ELF-1 (cell line): ENCODE results near the gene ITIH3.

Experiments used
- DNase-seq: peaks from one replicate; pipeline ENCODE4 v3.0.0-alpha.2; 2016; ENCODE audit warnings: low read depth, low spot score

ITIH3 gene

DNA sequence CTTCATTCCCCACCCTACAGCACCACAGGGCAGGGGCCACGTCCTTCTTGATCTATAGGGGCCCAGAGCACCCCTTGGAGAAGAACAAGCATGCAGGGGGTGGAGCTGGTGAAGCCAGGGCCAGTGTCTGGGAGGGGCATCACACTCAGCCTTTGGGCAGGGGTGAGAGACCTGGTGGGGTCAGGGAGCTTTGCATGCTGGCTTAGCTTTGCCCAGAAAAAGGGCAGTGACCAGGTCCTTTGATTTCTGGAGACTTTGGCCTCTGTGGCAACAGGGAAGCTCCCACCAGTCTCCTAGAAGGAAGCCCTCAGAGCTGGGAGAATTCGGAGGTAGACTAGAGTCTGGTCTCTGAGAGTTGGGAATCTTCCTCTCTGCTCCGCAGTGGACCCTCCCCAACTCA is 34.9 kb downstream of the ITIH3 start:
- DNase-seq = no peak

GRCh38 chr3:52829906-52830463 is 35.4 kb downstream of the ITIH3 start:
- no peak for DNase-seq

- DNase-seq = peak; percentile 23
Observed at GRCh38 chr3:52830535-52831258, 36.1 kb downstream of the ITIH3 start, which contains the start of gene ITIH4. Gene ITIH4 (minus strand): TSS chr3:52830672. CDS start chr3:52830642, 30 bp downstream.

- peak; percentile 19 for DNase-seq
Observed at GRCh38 chr3:52831500-52832301, 37.1 kb downstream of the ITIH3 start.

GRCh38 chr3:52833202-52833601 is 38.6 kb downstream of the ITIH3 start:
- no peak for DNase-seq

DNA sequence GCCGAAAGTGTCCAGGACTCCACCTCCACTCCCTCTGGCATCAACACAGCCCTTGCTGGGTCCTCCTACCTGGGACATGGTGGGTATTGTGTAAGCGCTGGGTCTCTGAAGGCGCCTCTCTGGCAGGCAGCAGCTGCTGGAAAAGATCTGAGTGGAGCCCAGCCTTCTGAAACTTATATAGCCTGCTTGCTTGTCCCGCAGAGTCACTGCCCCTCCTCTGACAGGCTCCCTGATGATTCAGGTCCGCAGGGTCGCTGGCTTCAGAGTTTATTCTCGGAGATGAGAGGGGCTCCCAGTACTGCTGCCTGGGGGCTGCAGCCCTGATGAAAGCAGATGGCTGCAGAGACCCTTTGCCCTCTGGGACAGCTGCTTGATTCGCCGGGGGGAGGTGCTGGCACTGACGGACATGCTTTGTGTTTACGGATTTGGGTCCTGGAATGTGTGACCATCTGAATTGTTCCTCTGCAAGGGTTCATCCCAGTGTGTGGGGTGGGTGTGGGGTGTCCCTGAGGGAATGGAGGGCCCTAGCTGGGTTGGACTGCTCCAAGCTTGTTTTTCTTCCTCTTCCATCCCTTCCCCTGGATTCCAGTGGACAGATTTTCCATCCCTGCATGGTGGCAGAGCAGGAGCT is 40.4 kb downstream of the ITIH3 start, which contains the start of gene MUSTN1:
Gene MUSTN1 (minus strand): TSS at position 149 of the 631 bp plus-strand sequence. CDS start 71 bp downstream, at position 78.
- peak; percentile 92 for DNase-seq

DNA sequence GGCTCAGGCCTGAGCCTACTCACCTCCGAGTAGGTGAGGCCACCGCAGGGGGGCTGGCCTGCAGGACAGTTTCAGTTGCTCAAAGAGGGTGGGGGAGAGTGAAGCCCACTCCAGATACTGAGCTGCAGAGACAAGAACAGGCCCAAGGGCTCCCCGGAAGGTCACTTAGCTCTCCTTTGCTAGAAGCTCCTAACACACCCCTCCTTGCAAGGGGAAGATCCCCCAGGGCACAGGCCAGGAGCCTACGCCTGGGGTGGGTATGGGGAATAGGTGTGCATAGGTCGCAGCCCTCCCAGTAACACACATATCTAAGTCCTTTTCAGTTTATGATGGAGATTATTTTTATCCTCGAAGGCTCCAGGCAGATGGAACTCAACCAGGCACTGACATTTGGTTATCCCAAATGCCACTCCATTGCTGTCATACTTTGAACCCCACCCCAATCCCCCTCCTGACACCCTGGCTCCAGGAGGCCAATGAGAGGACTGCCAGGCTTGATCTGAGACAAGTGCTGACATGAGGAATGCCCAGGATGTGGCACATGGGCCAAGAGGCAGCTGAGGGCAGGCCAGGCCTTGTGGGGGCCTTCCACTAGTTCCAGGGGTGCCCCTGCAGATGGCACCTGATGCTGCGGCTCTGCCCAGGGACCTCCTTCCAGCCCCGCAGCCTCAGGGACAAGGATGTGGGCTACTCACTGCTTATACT is 41.3 kb downstream of the ITIH3 start:
- DNase-seq = no peak

DNA sequence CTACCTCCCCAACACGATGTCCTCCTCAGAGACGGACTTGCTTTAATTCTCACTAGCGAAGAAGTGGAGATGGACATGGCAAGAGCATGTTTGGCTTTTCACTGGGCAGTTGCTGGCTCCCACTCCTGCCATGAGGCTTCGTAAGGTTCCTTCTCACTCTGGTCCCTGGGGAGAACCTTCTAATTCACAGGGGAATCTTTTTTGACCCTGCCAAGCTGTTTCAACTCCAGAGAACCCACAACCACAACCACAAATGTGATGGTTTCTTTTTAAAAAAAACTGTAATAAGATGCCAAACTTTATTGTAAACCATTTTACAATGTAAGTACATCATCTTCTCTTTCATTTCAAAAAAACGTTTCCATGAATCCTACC is 41.9 kb downstream of the ITIH3 start:
- DNase-seq = no peak

GRCh38 chr3:52836986-52837385 is 42.4 kb downstream of the ITIH3 start:
- no peak for DNase-seq

DNA sequence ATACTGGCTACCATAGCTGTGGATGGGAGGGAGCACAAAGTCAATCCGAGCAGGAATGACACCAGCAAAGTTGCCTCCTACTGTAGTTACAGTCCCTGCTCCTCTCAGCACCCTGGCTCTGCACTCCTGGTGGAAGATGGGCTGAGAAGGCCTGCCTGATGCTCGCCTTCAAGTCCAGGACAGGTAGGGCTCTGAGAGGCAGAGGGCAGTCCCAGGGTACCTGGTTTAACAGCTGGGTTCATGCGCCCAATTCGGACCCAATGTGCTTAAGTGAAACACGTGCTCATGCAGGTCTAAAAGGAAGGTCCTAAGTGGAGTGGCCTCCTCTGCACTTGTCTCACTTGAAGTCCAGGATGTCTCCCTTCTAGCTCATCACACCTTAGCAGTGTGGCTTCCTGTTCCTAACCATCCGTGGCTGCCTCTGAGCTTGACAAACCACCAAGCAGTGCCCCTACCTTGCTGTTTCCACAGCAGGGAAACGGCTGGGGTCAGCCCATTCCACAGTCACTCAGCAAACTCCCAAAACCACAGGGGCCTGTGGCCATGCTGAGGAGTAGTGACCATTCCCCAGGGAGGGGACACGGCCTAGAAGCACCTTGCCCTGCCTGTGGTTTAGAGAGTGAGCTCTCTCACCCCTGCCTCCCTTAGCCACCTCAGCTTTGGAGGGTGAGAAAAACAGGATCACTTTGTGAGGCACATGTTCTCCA is 44.1 kb downstream of the ITIH3 start:
- no peak for DNase-seq

DNA sequence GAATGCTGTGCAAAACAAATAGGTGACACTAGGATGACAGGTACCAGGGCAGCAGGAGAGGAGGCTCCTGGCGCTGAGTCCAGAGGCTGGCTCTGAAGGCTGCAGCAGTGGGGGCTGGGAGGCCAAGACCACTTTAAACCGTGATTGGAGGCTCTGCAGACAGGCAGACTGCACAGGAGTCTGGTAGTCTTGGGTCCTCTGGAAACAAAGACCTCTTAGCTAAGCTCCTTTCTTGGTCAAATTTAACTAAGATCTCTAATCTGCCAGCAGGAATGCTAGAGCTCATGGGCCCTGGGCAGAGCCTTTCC is 44.6 kb downstream of the ITIH3 start:
- no peak for DNase-seq

DNA sequence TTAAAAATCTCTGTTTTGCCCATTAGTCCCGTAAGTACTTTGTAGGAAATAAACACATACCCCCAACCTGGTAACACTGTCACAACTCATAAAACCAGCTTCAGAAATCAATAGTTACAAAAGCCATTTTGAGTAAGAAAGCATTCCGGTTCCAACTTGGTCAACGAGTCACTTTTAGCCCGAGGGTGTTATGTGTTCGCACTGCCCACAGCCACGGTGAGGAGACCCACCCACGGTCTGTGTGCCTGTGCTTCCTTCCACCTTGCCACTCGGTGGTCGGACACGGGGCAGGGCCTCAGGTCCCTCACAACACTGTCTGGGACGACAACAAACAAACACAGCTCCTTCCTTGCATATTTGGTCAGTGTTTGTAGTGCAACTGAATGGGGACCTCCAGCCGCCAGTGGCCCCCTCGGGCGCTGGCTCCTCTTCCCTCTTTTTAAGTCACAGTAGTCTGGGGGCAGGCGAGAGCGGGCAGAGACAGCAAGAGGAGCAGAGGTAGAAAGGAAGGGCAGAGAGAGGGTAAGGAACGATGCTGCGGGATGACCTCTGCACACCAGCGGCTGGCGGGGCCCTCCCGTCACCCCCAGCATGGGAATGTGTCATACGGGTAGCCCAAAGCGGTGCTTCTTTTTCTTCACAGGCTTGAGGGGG is 45.4 kb downstream of the ITIH3 start:
- DNase-seq = peak; percentile 34

DNA sequence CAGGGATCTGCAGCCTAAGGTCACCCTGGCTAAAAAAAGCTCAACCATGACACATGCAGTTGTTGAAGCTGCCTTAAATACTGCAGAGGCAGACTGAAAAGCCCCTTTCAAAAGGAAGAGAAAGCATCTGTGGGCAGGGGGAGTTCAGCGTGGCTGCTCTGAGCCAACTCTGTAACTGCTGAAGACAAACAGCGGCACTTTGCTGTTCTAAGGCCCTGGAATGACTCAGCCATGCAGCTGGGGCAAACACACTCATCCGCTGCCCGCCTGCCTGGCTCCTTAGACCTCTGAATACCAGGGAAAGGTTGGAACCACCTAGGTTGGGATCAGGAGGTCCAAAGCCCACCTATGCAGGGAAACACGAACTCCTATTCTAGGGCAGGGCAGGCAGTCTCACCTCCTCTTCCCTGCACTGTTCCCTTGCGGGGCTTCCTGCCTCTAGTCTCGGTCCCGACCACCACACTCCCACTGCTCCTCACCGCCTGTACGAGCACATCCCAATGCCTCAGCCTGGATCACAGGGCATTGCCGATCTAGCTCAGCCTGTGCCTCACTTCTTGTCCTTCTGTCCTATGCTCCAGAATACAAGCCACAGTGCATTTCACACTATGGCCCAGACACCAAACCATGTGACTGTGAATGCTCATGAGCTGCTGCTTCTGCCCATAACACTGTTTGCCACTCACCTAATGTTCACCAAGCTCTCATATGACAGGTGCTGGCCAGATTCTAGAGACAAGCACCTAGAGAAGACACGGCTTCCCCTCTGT is 46.8 kb downstream of the ITIH3 start:
- DNase-seq = no peak

DNA sequence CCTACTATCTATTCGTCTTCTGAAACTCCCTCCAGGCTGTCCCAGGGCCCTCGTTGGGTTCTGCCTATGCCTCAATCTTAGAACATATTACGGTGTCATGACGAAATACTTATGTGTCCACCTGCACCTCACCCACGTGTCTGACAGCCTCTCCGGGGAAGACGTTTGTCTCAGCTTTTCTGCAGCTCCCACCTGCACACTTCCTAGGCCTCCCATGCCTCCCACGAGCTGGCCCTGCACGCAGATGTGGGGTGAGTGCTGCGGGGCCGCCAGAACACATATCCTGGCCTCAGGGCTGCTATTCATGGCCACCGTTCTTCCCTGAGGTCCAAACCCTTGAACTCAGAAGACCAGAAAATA is 47.4 kb downstream of the ITIH3 start:
- no peak for DNase-seq

DNA sequence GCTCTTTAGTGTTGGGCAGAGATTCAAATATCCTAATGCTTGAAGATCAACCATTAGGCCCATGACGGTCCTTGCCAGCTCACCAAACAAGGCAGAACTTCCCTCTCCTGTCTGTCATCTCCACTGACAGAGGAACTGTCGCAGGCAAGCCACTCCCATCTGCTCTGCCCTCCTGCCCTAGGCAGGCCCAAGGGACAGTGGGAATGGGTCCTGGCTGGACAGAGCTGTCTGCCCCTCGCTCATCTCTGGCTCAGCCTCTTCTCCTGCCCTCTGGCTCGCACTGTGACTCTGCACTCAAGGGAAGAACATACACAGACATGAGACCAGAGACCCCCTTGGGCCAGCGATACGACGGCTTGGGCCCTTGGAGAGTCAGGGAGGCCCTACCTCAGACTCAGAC is 47.8 kb downstream of the ITIH3 start:
- no peak for DNase-seq

DNA sequence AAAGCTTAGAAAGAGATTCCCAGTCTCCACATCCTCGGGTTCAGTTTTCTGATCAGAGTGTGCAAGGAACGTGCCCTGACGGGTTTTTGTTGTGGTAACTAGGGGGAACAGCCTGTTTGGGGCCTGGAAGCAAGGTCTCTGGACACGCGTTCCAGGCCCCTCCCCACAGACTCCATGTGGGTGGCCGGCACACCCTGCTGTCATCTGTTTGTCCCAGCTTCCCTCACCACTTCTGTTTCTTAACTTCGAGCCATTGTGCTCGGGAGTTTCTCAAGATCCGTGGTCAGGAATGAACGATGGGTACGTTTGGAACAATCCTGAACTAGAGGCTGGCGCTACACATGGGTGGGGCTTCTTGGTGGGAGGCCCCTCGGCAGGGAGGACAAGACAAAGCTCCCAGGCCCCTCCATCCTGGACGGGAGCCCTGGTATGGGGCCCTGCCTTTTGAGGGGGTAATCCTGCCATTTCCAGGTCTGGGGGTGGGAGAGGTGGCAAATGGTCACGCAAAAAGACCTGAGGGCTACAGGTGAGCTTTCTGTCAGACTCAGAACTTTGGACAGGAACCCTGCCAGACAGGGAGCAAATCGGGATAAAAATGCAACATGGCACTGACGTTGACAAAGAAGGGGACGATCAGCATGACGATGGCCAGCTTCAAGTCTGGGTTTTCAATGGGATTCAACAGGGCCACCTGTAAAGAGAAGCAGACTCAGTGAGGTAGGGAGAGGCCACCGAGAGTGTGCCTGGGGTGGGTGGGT is 48.7 kb downstream of the ITIH3 start:
- DNase-seq = peak; percentile 22

DNA sequence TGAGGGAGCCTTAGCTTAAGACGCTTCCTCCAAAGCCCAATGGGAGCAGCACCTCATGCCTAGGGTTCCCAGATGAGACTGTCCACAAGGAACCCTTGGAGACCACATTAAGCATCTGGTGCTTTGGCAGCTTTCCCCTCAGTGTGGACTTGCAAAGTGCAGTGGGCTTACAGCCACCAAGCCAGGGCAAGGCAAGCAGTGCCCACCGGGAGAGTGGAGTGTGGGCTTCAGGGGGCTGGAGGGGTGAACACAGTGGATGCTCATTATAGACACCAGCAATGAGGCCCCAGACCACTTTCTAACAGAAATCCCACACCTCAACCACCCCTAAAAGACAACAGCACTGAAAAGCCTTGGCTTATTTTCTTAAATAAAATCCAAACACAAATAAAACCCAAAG is 49.3 kb downstream of the ITIH3 start:
- DNase-seq = no peak

DNA sequence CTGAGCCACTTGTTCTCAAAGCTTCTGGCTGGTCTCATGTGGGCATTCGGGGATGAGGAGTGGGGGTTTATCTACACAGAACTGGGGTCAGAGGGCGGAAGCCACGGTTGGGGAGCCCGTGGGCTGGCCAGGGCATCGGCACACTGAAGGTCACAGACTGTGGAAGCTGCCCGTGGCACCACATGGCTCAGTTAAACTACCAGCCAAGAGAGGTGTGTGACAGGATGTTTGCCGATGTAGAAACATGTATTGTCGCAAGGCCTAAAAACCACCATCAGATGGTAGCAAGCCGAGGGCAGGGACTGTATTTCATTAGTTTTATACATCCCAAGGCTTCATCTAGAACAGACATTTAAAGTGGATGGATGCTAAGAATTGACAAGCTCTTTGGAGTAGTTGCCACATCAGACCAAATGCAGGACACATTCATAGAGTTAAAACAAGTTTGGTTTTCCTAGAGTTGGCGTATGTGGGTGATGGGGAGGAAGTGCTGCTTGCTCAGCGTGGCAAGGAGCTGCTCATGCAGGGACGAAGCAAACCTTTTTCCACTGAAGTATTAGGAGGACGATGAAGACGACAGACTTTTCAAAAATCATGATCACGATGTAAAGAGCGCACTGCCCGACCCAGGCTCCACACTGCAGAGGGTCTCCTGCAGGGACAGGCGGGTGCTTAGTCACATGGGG is 49.8 kb downstream of the ITIH3 start:
- DNase-seq = no peak

- no peak for DNase-seq
Observed at GRCh38 chr3:52845157-52845556, 50.6 kb downstream of the ITIH3 start.
